Dedifferentiated amniotic fluid mesenchymal stem cell (primary cell): ENCODE measurements around the gene LAMA2.

Source experiments
- DNase-seq: peaks from one replicate; pipeline ENCODE4 v3.0.0-alpha.2; 2016; ENCODE audit errors: extremely low spot score

The LAMA2 gene

DNA sequence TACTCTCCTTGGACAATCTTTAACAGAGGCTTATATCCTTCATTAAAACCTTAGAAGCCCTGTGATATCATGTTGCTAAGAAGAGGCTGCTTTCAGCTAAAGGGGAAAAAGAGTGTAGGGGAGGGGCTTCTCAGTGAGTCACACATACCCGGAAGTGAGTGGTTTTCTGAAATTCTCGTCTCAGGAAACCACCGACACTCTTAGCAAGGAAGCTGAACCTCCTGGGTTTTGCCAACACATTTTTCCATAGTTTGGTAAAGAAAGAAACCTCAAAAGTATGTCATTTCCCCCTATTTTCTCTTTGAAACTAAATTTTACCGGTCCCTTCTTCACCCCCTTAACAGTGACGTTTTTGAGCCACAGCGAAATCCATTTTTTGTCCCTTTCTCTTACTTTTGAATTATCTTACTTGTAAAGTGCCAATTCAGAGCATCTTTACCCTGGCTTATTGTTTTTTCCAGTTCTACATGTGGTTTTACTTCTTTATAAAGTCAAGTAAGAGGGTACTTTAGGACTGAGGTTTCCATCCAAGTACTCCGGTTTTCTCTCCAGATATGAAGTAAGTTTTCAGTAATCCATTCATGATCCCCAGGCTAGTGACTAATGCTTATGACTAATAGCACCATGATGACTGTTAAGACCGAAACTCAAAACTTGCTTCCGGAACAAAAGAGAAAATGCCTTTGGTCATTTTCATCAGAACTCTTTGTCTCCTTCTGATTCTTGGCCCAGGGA lies 607.8 kb downstream of the LAMA2 start:
- peak; percentile 95 for DNase-seq

DNA sequence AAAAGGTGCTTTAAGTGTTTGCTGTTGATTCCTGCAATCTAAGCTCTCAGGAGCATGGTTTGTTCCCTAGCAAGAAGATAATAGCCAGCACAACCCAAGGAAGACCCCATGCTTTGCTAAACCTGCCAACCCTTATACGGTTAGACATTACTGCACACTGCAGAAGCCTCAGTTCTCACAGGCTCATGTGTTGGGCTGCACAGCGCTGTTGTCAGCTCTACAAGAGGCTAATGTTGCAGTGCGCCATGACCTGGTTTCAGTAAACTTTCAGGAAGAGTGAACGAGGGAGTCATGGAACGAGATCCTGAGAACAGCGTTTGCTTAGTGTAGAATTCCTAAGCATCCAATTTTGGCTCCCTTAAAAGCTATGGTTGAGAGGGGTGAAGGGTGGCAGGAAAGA lies 608.5 kb downstream of the LAMA2 start:
- no peak for DNase-seq

DNA sequence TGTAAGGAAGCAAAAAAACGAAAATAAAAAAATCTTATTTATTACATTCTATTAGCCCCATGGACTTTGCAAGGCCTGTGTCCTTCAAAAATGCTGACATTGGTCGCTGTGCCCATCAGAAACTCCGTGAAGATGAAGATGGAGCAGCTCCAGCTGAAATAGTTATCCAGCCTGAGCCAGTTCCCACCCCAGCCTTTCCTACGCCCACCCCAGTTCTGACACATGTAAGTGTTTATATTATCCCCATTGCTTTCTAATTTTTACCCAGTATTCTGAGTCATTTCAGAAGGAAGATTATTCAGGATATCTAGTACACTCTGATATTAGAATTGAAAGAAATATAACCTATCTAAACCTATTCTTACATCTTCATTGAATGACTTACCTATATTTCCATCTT lies 609.3 kb downstream of the LAMA2 start:
- no peak for DNase-seq

DNA sequence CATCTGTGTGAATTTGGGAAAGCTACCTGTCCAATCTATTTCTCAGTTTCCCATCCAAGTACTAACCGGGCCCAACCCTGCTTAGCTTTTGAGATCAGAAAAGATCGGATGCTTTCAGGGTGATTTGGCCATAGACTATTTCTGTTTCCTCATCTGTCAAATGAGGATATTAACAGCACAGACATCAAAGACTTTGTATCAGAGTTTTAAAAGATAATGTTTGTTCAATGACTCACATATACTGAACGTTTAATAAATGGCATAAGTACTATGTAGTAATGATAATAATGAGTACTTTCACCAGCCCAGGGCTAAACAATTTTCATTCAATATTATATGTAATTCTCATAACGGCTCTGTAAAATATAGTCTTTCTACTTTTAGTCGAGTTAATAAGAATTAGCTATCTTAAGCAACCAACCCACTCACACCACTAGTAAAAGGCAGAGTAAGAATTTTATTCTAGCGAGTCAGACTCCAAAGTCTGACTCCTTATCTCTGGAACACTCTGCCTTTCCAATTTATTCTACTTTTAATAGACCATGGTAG lies 610.5 kb downstream of the LAMA2 start:
- peak; percentile 34 for DNase-seq

DNA sequence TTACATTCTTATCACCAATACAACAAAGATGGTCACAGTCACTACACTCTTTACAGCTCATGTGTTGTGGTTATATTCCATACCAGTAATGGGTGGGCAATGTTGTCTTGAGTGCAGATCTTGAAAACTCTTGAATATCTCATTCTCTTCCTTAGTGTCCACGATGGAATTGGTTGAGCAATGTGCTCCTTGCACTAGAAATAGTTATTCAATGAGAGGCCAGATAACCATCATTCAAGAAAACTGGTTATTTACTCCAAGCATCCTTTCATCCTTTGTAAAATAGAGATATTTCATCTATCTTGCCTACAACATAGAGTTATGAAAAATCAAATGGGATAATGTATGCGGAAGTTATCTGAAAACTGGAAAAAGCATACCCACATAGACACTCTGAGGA lies 611.2 kb downstream of the LAMA2 start:
- DNase-seq = no peak

DNA sequence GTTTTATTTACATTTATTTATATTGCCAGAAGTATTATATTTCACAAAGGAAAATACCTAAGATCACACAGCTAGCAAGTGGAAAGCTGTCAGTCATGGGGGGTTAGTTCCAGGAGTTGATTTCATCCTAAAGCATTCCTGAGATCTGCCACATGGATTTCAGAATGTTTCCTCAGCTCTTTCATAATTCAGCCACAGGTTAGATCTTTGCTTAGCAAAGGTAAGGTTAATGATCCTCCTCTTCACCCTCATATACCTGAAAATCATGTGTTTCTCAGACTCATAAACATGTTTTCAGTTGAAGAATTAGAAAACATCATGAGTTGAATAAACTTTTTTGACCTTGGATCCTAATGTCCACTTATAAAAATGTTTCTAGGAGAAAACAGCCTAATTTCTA lies 611.6 kb downstream of the LAMA2 start:
- DNase-seq = no peak

DNA sequence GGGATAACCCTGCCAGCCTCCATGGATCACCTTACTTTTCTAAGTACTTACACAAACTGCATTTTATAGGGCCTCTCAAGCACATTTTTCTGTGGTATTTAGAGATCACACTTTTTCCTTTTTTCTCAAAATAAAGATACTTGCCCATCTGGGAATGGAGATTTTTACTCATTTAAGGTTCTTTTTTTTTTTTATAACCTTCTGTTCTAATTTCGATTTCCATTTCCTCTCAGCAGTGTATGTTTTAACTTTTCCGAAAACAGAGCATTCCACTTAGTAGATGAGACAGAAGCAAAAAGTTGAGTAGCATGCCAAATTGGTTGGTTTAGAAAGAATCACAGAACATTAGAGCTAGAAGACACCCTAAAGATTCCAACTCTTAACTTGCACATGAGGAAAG lies 612.7 kb downstream of the LAMA2 start:
- no peak for DNase-seq

DNA sequence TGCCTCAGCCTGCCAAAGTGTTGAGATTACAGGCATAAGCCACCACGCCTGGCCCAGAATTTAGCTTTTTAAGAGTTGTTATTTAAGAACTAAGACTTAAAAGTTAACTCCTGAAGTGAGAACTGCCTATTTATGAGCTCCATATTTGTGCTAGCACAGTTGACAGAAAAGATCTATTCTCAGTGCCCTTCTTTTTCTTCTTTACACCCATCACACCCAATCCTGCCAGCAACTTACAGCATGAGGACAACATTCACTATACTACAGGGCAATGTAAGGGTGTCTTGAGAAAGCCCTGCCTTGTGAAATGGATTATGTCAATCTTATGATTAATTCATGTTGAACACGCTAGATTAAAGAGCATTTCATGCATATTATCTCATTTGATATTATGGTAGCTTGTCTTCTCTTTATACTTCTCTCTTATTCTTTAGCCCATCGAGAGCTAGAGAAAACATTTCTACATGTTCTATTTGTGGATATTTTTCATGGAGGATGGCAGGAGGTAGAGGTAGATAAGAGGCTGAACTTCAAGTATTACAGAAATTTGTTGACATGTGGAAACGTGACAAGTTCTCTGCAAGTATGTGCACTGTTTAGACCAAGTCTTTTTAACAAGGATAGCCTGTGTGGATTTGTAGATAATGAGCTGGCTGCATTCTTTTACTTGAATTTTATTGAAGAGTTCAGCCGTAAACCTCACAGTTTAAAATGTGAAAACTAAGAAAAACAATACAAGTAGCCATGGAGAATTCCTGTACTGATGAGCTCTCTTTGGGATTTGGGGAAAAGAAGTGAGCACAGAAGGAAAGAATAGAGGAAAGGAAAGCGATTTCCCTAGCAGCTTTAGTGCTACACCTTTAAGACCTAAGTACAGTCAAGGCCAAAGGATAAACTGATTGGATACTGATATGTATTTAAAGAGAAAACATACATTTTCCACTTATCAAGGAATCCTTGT lies 614.8 kb downstream of the LAMA2 start:
- DNase-seq = no peak

DNA sequence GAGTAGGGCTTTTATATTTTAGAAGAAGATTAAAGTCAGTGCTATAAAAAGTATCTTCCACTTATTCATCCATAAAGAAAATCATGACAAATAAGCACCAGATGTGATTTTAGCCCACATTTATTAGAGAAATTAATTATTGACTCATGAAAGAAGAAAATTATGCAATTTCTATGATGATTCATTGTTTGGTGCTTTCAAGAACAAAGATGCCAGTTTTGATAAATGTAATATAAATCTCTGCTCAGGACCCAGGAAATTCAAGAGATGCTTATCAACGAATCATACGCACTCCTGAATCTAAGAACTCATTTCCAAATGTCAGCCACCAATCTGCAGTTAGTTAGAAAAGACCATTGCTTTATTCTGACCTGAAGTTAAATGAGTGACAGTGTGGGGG lies 615.6 kb downstream of the LAMA2 start:
- DNase-seq = no peak

DNA sequence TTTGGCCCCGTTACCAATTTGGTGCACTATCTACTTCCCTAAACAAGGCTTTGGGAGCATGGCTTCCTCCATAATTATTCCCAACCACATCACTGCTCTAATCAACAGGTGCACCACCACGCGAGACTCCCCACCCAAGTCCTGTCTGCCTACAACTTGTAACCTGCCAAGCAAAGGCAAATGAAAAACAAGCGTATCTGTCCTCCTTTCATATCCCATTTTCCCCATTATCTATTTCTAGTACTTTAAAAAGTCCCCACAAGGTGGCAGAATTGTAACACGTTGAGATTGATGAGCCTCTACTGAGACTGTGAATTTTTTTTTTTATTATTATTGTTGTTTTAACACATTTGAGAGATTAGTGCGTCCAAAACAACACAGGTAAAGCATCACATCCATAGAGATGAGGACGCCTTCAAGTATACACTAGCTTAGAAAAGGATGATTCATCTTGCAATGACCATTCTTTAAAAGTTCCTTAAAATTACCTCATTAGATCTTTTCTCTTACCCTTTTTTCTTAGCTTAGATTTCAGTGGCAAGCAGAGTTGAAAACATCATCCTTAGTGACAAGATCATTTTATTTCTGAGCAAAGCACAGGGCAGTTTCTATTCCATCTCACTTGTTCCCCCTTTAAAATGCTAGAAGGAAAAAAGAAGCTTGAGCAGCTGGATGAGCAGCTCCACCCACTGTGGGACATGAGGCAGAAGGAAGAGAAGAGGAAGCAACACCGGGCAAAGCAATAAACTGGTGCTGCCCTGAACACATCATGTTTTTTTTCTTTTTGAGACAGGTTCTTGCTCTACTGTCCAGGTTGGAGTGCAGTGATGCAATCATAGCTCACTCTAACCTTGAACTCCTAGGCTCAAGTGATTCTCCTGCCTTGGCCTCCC lies 616.3 kb downstream of the LAMA2 start:
- DNase-seq = peak; percentile 50

DNA sequence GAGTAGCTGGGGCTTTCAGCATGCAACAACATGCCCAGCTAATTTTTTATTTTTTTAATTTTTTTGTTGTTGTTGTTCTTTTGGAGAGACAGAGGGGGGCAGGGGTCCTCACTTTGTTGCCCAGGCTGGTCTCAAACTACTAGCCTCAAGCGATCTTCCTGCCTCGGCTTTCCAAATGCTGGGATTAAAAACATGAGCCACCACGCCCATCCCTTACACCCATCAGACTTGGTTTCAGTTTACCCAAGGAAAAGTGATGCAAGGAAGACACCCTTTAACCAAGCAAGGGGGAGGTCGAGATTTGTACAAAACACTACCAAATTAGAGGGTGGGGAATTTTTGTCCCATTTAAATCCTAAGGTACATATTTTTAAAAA lies 616.9 kb downstream of the LAMA2 start:
- DNase-seq = no peak

DNA sequence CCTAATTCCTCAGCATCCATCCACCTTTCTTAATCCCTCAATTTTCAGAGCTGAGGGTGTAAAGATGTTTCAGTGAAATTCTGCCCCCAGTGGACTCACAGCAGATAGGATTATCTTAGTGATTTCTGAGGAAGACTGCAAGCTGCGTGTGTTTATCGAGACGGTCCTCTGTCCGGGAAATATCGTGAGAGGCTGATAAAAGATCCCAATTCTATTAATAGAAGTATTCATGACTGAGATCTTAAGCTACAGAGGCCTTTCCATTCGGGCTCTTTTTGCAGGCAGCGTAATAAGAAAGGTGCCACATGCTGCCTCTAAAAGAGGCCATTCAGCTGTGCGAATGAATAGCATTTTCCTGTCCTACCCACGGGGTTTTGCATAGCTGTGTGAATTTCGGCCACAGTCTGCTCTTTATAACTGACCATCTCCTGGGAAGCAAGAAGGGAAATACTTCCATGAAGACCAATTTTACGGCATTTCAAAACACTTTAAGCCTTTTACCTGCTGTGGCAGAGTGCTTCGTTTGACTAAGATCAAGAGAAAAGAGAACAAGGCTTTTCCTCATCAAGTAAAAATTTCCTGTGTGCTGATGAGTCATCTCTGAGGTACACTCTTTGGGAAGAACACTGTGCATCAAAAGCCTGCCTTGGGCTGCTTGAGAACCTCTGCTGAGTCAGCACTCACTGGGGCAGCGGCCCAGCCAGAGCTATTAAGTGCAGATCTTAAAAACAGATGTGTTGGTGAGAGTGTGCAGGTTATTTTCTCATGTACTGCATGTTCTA lies 618.2 kb downstream of the LAMA2 start:
- DNase-seq = peak; percentile 85

DNA sequence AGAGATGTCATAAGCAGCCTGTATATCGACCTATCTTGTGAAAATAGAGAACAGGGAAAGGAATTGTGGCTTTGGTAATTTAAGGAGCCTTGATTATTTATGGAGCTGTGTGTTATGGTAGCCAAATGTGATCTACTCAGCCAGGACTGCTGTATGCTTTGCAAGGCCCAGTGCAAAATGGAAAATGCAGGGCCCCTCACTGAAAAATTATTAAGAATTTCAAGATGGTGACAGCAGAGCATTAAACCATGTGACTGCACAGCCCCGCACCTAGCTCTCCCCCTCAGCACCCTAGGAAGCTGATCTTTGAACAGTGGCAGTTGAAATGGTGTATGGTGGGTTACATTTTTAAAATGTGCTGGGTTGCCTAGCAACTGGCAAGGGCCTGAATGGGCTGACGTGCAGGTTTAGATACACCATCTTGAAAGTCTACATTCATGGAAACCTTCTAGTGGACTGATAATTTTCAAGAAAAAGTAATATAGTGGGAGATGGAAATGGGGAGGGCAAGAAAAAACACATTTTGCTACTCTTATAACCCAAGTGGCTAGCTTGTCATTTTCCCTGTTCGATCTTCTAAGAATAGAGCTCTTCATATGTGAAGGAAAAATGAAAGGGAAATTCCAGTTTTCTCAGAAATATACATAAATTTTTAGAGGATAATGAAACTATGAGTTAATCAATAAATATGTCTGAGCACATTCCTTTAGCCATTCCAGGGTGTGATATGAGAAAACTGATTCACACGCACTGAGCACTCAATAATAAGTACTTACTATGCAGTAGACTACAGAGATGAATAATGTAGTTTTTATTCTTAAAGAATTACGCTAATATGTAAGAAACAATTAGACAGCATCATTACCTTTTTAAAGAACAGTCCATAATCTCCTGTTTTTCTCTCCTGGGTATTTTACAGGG lies 619.1 kb downstream of the LAMA2 start:
- DNase-seq = no peak

DNA sequence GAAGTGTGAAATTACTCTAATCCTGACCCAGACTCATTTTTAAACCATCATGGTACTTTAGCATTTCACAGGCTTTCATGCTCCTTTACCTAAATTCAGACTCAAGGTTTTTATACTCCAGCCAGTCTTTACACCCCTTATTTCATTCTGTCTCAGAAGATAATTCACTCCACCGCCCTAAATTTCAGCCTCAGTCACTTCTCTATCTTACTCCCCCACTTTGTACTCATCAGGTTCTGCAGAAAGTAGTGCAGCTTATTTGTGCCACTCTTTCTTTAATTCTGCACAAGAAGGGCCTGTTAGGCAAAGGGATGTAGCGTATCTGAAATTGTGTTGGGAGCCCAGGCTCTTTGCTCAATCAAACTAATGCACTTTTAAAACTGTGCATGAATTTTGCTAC lies 621.5 kb downstream of the LAMA2 start:
- DNase-seq = no peak

DNA sequence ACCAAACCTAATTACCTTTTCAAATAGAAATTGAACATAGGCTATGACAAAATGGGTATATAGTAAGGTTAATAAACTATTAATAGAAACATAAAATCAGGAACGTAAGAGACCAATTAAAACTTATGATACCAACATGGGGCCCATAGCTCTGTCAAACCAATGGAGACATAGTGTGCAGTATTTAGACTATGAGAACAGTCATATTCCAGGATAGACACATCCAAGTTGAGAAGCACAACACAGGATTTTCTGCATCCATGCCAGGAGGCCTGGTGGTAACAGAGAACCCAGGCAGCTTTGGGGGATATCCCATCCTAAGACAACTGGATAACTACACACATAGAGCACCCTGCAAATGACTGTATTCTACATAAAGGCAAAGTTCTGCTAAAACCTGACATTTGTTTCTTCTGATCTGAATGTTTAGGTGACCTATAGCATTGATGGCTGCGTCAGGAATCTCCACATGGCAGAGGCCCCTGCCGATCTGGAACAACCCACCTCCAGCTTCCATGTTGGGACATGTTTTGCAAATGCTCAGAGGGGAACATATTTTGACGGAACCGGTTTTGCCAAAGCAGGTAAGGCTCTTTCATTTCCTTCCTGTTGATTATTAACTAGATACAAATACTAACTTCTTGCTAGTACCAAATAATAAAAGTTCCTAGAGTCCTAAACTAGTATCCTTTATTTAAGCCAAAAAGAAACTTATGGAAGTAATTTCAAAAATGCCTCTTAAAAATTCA lies 624.3 kb downstream of the LAMA2 start:
- DNase-seq = no peak

DNA sequence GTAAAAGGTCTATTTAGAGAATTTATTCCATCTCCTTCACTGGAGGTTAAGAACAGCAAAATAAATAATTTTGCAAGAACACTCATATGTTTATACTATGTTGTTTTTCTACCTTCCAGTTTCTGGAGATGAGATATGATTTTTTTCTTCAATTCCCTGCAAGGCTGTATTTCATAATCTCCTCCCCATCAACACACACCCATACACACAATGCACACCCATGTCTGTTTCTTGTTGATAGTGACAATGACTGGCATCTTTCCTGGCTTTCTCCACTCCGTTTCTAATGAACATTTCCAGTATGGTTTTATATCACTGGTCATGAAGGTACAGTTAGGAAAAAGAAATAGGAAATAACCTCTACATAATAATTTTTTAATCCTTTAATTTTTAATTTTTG lies 624.9 kb downstream of the LAMA2 start:
- DNase-seq = no peak

DNA sequence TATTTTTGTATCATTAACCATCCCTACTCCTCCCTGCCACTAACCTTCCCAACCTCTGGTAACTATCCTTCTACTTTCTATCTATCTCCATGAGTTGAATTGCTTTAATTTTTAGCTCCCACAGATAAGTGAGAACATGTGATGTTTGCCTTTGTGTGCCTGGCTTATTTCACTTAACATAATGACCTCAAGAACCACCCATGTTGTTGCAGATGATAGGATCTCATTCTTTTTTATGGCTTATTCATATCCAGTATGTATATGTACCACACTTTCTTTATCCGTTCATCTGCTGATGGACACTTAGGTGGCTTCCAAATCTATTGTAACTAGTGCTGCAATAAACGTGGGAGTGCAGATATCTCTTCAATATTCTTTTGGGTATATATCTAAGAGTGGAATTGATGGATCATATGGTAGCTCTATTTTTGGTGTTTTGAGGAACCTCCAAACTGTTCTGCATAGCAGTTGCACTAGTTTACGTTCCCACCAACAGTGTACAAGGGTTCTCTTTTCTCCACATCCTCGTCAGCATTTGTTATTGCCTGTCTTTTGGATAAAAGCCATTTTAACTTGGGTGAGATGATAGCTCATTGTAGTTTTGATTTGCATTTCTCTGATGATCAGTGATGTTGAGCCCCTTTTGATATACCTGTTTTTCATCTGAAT lies 625.7 kb downstream of the LAMA2 start:
- no peak for DNase-seq

DNA sequence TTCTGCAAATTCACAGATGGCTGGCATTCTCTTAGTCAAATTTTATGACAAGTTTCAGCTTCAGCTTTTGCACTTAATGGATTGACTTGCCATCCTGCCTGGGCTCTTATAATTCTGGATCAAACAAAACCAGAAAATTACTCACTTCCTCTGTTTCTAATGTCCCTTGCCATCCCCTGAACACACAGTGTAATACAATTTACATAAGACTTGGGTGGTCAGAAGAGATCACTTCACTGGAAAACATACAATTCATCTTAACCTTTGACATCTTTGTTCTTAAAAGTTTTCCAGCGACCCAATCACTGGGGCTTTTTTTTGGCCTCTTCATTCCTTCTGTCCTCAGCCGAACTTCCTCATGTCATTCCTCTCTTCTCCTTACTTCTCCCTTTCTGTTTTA lies 628.0 kb downstream of the LAMA2 start:
- DNase-seq = no peak

DNA sequence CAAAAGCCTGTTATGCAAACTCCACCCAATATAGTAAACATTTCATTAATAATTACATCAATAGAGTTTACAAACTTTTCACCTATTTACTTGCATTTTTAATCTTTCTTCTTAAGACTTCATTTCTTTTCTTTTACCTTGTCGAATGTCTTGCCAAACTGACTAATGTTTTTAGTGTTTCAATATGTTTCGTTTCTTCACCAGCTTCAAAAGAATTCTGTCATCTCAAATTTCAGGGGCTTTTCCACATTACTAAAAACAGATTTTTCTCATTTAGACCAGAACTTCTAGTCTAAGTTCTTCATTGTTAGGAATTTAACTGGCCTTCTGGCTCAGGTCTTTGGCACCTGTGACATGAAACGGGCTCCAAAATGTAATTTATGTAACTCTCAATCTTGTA lies 630.5 kb downstream of the LAMA2 start:
- peak; percentile 69 for DNase-seq
